GM12878 (cell line): ENCODE data around the gene DTWD2. TPM values are rescaled to one million over a fixed set of nuclear protein-coding genes. Genes with fewer than 3 reads are reported as not detected.

Source experiments
- CEBPZ ChIP-seq: fragments of 150-350 bp; IDR thresholded peaks from 2 replicates; pipeline ENCODE4 v1.6.1; 2016; ENCODE audit warnings: low read depth, low read length
- CHD4 ChIP-seq: fragments of 200-600 bp; sonication (generic); IDR thresholded peaks from 2 replicates; pipeline ENCODE4 v1.6.1; 2016; ENCODE audit warnings: mild to moderate bottlenecking
- E2F8 ChIP-seq: fragments of 450-650 bp; IDR thresholded peaks from 2 replicates; pipeline ENCODE4 v1.6.1; 2018; ENCODE audit warnings: mild to moderate bottlenecking, low read depth, moderate library complexity; ENCODE audit not compliant: partially characterized antibody
- microRNA-seq: library from miRNA; unstranded; fragments of <30 nt; microRNA quantifications from one replicate; pipeline ENCODE4, GENCODE V29; 2018
- polyA plus RNA-seq, 11 experiments: library from polyadenylated mRNA; depleted of rRNA in 4 of 11; unstranded in 6 of 11; stranded (reverse) in 5 of 11; fragments of >200 nt; fragmentation: Nextera tagmentation in 4 of 11; fragmentation: Illumina TruSeq in 1 of 11; extraction: Ambion mirVana in 4 of 11; extraction: Trizol in 1 of 11; gene quantifications; 1 replicate in 1 of 11; 2 replicates in 10 of 11; pipeline versions ENCODE4 v1.2.1 to v1.2.3, GENCODE V29; 2011 to 2016; ENCODE audit warnings: inconsistent platforms in 2 of 11, missing spikeins in 2 of 11, low read depth in 1 of 11
- small RNA-seq: library from RNA; depleted of rRNA; stranded (forward); fragments of <200 nt; gene quantifications from one replicate; pipeline ENCODE3, GENCODE V24; 2014
- total RNA-seq, 4 experiments: library from RNA; depleted of rRNA in 3 of 4; stranded (reverse); fragments of >200 nt in 3 of 4; fragmentation: Illumina TruSeq in 1 of 4; extraction: Trizol in 1 of 4; gene quantifications; 2 replicates each; pipeline versions ENCODE4 v1.2.1 to v1.2.3, GENCODE V29; 2013 to 2021

DTWD2 gene
- total and polyA plus RNA-seq, 10 of the 15 experiments (the other 5 are each of a cell fraction or from before 2014, with no cell fraction given) = 0.93 to 8.4 (median 5.1) TPM

GRCh38 chr5:118788351-118788750 is 200.0 kb downstream of the DTWD2 start (continued):
- TF ChIP-seq E2F8 (no peak), CHD4 (no peak), CEBPZ (no peak)

Small RNAs within 50 kb of the gene (microRNA-seq; reads per million reads assigned to microRNA genes)
- gene MIR1244-2 = not detected

Small RNAs within 50 kb of the gene (small RNA-seq; reads per million reads assigned to genes)
- gene RNU6-373P = not detected

Other genes starting within 250 kb of the DTWD2 start
- gene DMXL1, start 82.5 kb upstream of the DTWD2 start, total RNA-seq (2014; rRNA removed) = 52.8 and 60.0 TPM in 2 replicates
- gene DMXL1, start 82.5 kb upstream of the DTWD2 start, total RNA-seq (2014; rRNA removed; fragmentation: Illumina TruSeq; extraction: Trizol) = 67.7 and 68.4 TPM in 2 replicates
- gene DMXL1, start 82.5 kb upstream of the DTWD2 start, total RNA-seq (2021) = 45.7 and 49.2 TPM in 2 replicates
- gene DMXL1, start 82.5 kb upstream of the DTWD2 start, polyA plus RNA-seq (2011; rRNA removed) = 34.2 and 51.2 TPM in 2 replicates
- 37.1 and 73.0 TPM in 2 replicates for gene DMXL1, start 82.5 kb upstream of the DTWD2 start, polyA plus RNA-seq (2014; fragmentation: Illumina TruSeq; extraction: Trizol)
- gene DMXL1, start 82.5 kb upstream of the DTWD2 start, polyA plus RNA-seq (2014; fragmentation: Nextera tagmentation; extraction: Ambion mirVana) = 10 to 100 TPM in 1 of 2 experiments, 1 to 10 TPM in 1; 9.1 to 11.0 TPM
- 23.6 and 34.1 TPM in 2 replicates for gene DMXL1, start 82.5 kb upstream of the DTWD2 start, polyA plus RNA-seq (2014; rRNA removed)
- gene DMXL1, start 82.5 kb upstream of the DTWD2 start, polyA plus RNA-seq (2016; fragmentation: Nextera tagmentation; extraction: Ambion mirVana) = 10 to 100 TPM; 27.7 to 29.6 TPM